Astrocyte of the cerebellum (primary cell): ENCODE data around the gene RPL26.

ENCODE experiments used
- DNase-seq: peaks from one replicate; pipeline ENCODE4 v3.0.0-alpha.2; 2011; ENCODE audit warnings: low read depth
- H3K4me3 ChIP-seq: 2 replicates; pipeline ENCODE4 v1.5.1; 2011; ENCODE audit warnings: mild to moderate bottlenecking, low read depth, low read length, moderate library complexity
- in situ Hi-C: cut with HindIII; loops from 2 replicates; pipeline ENCODE4 v1.10.0; 2017; ENCODE audit warnings: low sequenced_read_pairs
- TF ChIP-seq, protein P1 (sequence below): IDR thresholded peaks from 2 replicates; pipeline ENCODE4 v1.5.1; 2012; ENCODE audit warnings: low read length, low read depth, moderate library complexity, mild to moderate bottlenecking; ENCODE audit errors: missing control alignments

RPL26 gene

DNA sequence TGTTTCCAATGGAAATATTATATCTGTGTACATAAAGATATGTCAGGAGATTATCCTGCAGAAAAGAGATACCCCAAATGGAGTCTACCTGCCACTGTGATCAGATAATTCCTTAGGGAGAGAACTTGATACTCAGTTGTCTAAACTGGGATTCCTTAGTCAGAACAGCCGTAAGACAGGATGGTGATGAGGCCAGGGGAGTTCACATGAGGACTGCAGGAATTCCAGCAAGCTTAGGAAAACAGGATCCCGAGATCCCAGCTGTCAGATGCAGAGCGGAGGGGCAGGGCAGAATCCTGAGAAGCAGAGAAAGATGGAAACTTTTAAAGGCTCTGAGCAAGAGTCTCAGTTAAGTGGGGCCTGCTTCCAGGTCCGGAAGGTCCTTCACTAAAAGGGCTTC is 11.2 kb downstream of the RPL26 start:
- TF ChIP-seq, protein P1, sequence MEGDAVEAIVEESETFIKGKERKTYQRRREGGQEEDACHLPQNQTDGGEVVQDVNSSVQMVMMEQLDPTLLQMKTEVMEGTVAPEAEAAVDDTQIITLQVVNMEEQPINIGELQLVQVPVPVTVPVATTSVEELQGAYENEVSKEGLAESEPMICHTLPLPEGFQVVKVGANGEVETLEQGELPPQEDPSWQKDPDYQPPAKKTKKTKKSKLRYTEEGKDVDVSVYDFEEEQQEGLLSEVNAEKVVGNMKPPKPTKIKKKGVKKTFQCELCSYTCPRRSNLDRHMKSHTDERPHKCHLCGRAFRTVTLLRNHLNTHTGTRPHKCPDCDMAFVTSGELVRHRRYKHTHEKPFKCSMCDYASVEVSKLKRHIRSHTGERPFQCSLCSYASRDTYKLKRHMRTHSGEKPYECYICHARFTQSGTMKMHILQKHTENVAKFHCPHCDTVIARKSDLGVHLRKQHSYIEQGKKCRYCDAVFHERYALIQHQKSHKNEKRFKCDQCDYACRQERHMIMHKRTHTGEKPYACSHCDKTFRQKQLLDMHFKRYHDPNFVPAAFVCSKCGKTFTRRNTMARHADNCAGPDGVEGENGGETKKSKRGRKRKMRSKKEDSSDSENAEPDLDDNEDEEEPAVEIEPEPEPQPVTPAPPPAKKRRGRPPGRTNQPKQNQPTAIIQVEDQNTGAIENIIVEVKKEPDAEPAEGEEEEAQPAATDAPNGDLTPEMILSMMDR = no peak
- DNase-seq = no peak
- in situ Hi-C loops = no loop called here
- H3K4me3 ChIP-seq = no peak overlapping the region

DNA sequence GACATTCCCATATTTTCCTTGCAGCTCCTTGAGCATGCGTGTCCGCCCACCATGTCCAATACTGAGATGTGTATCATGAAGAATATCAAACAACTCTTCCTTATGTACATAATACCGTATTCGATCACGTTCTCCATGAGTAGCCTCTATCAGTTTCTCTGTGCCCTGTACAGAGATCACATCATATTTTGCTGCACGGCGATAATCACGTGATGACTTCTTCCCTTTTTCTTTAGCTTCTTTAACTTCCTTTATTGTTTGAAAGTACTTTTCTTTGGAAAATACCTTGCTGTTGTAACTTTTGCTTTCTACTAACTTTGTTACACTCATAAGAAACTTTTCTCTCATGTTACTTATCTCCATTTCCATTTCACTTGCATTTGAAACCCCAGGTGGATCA is 13.0 kb downstream of the RPL26 start:
- TF ChIP-seq, protein P1 = no peak
- in situ Hi-C loops = no loop called here
- no peak overlapping the region for H3K4me3 ChIP-seq
- DNase-seq = no peak

DNA sequence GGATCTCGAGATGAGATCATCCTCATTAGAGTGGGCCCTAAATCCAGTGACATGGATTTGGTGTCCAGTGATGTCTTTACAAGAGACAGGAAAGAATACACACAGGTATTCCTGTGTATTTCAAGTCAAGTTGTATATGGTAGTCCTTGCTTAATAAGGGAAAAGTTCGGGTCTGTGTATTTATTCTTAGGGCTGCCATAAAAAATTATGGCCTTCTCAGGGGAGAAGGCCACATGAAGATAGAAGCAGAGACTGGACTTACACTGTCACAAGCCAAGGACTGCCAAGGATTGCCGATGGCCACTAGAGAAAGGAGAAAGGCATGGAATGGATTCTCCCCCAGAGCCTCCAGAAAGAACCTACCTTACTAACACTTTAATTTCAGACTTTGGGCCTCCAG is 14.8 kb downstream of the RPL26 start:
- TF ChIP-seq, protein P1 = no peak
- DNase-seq = no peak
- H3K4me3 ChIP-seq = no peak overlapping the region
- in situ Hi-C loops = no loop called here

DNA sequence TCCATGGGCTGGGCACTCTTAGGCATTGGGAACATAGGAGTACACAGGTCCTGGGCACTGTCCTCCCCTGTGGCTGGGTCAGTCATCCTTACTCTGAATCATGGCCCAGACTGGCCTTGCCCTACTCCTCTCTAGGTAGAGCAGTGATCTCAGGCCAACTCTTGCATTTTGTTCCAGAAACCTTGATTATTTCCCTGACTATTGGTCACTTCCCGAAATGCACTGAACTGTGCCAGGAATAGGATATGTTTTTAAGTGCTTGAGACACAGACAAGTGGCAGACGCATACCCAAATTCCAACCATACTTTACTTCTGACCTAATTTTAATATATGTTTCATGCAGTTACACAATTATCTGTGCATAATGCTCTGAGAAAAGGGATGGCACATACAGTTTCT is 16.8 kb downstream of the RPL26 start:
- TF ChIP-seq, protein P1 = no peak
- in situ Hi-C loops = no loop called here
- DNase-seq = no peak
- no peak overlapping the region for H3K4me3 ChIP-seq

DNA sequence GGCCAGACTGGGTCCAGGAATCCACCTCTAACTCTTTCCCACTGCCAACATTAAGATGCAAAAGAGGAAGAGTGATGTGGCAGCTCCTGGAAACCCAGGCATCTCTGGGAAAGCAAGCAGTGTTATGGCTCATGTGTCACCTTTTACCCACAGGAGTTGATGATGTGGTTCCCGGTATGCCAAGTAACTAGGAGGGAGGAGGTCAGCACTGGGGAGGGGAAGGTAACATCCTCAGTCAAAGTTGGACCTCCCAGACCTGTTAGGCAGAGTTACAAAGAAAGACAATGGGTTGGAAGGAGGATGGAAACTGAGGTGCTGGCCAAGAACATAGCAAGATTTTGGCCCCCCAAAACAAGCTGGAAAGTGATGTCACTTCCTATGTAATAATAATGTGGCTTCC is 17.9 kb downstream of the RPL26 start:
- no peak overlapping the region for H3K4me3 ChIP-seq
- in situ Hi-C loops = no loop called here
- TF ChIP-seq, protein P1 = no peak
- no peak for DNase-seq

DNA sequence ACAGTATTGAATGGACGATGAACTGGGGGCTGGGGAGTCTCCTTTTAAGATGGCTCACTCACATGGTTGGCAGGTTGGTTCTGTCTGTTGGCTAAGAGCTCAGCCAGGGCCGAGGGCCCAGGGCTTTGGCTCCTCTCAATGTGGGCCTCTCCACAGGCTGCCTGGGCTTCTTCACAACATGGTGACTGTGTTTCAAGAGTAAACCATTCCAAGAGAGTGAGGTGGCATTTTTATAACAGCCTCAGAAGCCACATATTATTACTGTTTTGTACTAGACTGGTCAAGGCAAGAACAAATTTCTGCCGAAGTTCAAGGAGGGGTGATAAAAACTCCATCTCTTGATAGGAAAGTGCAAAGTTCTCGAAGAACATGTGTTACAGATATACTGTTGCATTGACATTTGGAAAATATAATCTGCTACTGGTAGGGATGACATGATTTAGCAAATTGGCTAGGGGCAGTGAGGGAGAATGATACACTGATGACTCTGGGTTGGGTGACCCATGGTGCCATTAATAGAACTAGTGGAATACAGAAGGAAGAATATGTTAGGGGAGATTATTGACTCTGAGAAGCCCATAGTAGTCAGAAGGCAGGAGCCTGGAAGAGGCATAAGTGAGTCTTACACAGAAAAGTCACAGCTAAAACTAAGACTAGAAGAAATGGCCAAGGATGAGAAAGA is 20.2 kb downstream of the RPL26 start:
- no peak for DNase-seq
- no peak overlapping the region for H3K4me3 ChIP-seq
- TF ChIP-seq, protein P1 = no peak
- in situ Hi-C loops = no loop called here
